ENCODE results near the gene NKD1.

The NKD1 gene

GRCh38 chr16:50616386-50616785, 68.2 kb downstream of the NKD1 start:
- no peak for DNase-seq

DNA sequence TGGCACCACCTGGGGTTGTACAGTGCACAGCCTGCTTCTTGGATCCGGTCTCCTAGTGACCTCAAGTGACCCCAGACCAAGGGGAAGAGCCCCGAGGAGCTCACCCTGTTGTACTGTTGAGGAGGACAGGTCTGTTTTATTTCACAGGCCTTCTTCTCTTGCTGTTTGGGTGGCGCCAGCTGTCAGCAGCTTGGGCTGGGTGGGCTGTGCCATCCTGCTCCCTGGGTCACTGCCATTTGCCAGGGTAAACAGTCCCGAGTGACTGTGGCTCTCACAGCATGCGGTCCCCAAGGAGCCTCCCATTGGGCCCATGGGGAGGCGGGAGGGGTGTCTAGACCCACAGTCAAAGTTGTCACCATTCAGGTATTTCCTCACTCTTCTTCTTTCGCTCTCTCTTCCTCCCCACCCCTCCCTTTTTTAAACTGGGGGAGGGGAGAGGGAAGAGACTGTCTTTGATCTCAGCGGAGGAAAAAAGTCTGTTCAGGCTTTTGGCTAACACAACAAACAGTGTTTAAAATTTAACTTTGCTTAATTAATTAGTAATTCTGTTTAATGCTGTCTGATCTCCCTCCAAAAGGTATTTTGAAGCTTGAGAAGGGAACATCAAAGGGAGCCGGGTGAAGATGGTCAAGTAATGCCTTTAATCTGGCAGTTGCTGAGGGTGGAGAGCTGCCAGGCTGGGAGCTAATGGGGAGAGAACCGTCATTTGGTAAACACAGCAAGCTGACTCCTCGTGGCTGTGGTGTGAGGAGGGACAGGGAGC, 68.9 kb downstream of the NKD1 start:
- DNase-seq, result no peak

DNA sequence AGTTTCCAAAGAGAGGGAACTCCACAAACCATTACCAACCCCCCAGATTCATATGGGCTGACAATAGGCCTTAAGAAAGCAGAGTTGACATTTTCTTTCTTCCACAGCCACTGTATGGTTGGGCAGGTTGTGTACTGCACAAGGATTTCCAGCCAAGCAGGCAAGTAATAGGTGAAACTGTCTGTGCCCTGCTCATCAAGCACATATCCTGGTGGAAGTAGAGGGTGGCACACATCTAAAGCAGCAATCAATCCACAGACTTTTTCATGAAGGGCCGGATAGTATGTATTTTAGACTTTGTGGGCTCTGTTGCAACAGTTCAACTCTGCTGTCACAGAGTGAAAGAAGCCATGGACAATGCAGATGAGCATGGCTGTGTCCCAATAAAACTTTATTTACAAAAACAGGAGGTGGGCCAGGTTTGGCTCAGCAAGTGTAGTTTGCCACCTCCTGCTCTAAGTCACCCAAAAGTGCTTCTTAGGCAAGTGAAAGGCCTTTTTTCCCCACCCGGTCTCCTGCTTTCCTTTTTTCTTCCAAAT, 69.5 kb downstream of the NKD1 start:
- DNase-seq, result no peak

- DNase-seq, result no peak
These were observed 70.2 kb downstream of the NKD1 start for GRCh38 chr16:50618238-50618918.

GRCh38 chr16:50619702-50620491, 71.7 kb downstream of the NKD1 start:
- no peak for DNase-seq

DNA sequence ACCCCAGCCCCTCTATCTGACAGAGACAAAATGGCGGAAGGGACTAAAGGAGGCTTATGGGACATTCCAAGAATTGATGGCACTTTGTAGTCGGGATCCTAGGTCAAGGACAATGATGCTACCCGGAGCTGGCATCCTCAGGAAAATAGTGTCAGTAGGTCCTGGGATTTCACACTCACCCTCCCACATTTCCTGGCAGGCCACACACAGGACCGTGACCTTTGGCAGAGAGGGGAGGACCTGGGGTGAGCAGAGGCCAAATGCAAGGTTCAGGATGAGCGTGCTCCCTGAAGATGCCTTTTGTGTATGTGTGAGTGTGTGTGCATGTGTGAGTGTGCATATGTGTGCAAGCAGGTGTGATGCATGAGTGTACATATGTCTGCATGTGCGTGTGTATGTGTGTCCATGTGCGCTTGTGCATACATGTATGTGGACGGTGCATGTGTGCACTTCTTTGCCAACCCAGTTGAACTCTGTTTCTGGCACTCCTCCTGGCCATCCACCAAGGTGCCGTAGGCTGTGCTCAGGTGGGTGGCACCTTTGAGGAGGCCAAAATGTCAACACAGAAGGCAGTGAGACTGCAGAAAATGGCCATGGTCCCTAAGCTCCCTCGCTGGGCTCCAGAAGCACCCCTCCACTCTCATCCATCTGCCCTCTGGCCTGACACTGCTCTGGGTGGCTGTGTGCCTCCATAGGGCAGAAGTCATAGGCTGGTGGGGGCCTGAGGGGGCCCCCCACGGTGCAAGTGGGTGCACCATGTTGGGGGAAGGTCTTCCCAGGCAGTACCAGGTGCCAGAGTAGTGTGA, 72.7 kb downstream of the NKD1 start:
- DNase-seq, result no peak

- no peak for DNase-seq
These were observed 73.2 kb downstream of the NKD1 start for GRCh38 chr16:50621452-50621792.

GRCh38 chr16:50622029-50622428, 73.8 kb downstream of the NKD1 start:
- no peak for DNase-seq

DNA sequence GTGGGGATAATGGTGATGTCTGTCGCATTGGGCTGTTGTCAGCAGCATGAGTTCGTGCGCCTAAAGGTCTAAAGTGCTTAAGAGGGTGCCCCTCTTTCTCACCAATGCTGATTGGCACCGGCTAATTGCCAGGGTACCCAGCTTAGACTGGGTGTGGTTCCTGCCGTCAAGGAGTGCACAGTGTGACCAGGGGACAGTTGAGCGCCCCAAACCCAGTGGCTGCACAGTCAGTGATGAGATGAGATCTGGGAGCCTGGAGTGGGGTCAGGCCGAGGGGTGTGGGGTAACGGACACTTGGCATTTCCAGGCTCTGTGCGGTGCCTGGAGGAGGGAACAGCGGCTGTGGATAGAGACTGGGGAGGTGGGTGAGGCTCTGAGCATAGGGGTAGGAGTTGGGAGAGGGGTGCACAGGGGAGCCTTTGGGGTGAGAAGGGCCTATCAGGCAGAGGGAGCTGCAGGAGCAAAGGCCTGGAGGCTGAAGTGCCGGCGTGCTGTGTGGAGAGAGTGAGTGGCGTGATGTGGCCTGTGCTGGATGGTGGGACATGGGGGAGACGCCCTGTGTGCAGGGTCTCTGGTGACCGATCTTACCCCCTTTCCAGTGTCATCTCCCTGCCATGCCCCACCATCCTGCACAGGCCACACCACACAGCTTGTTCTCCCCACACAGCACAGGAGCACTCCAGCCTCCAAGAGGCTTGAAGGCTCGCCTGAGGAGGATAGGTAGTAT, 74.6 kb downstream of the NKD1 start:
- no peak for DNase-seq

DNA sequence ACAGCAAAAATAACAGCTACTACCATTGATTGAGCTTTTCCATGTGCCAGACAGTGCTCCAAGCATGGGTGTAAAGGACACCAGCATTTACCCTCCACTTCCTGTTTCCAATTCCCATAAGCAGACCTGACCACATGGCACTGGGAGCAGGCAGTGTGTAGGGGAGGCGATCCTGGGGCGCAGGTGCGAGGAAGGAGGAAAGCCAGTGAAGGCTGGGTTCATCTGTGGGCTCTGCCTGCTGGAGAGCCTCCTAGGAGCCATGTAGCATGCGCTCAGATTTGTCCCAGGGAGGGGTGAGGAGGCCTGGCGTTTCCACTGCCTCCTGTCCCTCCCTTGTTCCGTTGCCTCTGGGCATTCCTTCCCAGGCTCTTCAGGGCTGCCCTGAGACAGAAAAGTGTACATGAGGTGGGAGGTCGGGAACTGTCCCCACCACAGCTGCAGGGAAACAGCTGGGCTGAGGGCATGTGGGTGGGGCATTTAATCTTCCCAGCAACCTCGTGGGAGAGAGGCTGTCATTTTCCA, 76.3 kb downstream of the NKD1 start:
- no peak for DNase-seq

DNA sequence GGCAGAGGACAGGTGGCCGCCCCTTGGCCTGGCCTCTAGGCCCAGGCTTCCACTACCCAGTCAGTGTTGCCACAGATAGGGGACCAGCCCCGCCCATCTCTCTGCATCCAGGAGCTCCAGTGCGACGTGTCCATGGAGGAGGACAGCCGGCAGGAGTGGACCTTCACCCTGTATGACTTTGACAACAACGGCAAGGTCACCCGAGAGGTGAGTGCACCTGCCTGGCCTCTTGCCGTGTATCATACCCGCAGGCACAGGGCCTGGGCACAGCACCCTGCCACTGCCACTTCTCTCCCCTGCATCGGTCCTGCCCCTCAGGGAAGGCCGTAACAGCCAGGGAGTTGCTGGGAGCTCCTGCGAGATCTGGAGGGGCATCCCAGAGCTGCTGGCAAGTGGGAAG, 77.2 kb downstream of the NKD1 start:
- no peak for DNase-seq

DNA sequence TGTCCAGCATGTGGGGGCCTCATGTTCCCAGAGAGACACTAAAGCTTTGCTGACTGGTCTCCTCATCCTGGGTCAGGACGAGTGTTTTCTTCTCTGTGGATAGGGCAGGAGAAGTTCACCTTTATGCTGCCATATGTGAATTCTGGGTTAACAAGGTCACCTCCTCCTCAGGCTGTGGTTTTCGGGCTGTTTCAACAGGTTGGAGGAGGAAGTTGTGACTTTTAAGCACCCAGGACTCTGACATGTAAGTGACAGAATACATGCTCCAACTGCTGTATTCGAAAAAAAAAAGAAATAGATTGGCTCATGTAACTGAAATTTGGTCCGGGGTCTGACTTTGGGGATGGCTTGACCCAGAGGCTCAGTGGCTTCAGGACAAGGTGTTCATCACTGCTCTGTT, 78.7 kb downstream of the NKD1 start:
- no peak for DNase-seq

DNA sequence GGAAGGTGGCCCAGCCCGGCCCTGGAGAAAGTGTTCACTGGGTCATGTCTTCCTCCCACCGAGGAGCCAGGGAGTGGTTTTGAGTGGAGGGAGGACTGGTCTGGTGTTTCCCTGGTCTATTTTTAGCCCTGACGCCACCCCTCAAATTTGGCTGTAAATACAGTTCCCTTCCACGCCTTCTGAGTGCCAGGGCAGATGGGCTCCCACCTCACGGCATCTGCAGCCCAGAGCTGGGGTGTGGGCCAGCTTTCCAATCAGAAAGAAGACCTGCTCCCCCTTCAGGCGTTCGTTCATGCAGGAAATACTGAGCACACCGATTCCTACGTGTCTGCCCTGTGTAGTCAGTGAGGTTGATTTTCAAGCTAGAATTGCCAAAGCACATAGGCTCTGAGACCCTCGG, 79.2 kb downstream of the NKD1 start:
- peak; percentile 21 for DNase-seq

- DNase-seq, result no peak
These were observed 80.1 kb downstream of the NKD1 start for GRCh38 chr16:50628156-50628802.

- no peak for DNase-seq
These were observed 81.1 kb downstream of the NKD1 start for GRCh38 chr16:50629334-50629733.

DNA sequence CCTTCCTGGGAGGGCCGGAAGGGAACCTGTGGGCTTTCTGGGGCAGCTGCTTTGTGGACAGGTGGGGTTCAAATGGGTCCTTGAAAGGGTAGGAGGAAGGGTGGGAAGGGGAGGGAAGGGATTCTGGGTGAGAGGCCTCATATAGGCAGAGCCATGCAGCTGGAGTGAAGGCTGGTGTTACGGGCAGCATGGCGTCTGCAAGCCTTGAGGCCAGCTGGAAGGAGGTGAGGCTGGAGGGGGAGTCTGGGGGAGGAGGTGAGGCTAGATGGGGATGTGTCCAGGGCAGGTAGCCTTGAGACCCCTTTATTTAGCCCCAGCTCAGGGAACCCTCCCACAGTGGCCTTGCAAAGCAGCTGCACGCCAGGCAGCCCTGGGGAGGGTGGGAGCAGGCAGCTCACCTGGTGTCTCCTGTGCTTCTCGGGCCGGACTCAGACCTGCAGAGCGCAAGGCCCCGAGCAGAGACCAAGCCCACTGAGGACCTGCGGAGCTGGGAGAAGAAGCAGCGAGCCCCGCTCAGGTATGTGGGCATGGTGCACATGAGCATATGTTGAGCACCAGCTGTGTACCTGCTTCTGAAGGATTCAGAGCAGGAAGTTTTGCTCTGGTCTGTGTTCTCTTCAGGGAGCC, 82.3 kb downstream of the NKD1 start:
- no peak for DNase-seq

DNA sequence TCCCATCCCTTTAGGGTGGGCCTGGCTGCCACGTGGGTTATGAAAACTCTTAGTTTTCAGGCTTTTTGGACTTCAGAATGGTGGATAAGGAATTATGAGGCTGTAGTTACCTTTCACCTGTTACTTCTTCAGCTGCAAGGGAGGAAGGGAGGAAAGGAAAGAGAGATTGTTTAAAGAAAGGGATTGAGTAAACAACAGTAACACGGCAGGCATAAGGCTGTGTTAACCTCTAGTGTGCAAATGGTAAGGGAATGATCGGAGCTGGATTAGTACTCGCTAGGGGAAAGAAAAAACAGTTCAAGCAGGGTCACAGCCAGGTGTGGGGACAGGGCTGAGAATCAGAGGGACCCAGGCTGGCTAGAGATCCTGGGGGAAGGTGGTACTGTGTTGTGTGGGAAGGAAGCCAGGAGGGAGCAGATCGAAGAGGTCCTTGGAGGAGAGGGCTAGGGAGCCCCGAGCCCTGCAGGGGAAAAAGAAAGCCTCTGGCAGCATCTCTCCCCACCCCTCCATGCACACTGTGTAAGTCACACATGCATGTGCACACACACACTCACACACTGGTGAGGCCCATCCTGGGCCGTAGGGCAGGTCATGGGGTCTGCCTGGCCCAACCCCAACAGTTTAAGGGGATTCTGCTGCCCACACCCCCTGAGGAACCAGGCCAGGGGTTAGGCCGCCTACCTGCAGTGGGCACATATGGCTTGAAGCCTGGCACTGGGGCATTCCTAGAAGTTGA, 83.2 kb downstream of the NKD1 start:
- no peak for DNase-seq

DNA sequence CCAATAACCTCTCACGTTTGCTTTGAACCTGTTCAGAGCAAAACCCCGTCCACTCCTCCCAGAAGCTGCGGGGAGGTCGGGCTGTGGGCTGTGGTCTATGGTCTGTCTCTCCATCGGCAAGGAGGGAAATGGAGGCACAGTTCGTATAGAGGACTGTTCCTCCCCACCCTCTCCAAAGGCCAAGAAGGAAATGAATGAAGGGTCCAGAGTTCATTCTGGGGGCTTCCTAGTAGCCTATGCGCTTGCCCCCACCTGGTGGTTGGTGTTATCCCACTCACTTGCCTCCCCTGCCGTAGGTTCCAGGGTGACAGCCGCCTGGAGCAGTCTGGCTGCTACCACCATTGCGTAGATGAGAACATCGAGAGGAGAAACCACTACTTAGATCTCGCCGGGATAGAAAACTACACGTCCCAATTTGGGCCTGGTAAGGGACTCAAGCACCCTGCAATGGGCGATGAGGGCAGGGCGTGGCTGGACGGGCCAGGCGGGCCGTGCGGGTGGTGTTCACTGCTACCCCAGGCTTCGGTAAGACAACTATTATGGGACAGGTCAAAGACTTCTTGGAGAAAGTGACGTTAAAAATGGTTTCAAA, 83.9 kb downstream of the NKD1 start:
- DNase-seq, result no peak

- DNase-seq, result no peak
These were observed 85.0 kb downstream of the NKD1 start for GRCh38 chr16:50632927-50633800.
